A673 (cell line): ENCODE results near the gene KCNRG. TPM values are rescaled to one million over a fixed set of nuclear protein-coding genes. Genes with fewer than 3 reads are reported as not detected.

Source experiments
- BruUV-seq: library from RNA; stranded (reverse); fragments of 400-500 nt; replicated peaks from 2 replicates; lab custom pipeline; 2021; lab: Mats Ljungman, UMichigan
- CTCF ChIA-PET: fragments of 300-600 bp; sonication (Branson Sonifier 250); formaldehyde crosslinking; loops from one replicate; lab custom pipeline; 2022; ENCODE audit warnings: antibody characterized with exemption; lab: Charles Lee
- POLR2A ChIA-PET: fragments of 300-600 bp; sonication (Branson Sonifier 250); formaldehyde crosslinking; loops from one replicate; lab custom pipeline; 2022; ENCODE audit warnings: antibody characterized with exemption; ENCODE audit not compliant: low non-redundant PET; lab: Charles Lee
- DNase-seq: peaks from one replicate; pipeline ENCODE4 v3.0.0-alpha.2; 2015; ENCODE audit warnings: low spot score
- H3K27ac ChIP-seq: fragments of 200-600 bp; sonication (generic); 2 replicates; pipeline ENCODE4 v1.5.1; 2016; ENCODE audit warnings: mixed run types, low read depth, mild to moderate bottlenecking, mixed read lengths, antibody characterized with exemption, low read length; ENCODE audit not compliant: poor library complexity, severe bottlenecking
- H3K27me3 ChIP-seq: fragments of 200-600 bp; sonication (generic); replicated peaks from 2 replicates; pipeline ENCODE4 v1.6.1; 2017; ENCODE audit warnings: mixed run types, low read depth, mild to moderate bottlenecking, mixed read lengths, antibody characterized with exemption, low read length; ENCODE audit not compliant: insufficient read depth, poor library complexity
- H3K36me3 ChIP-seq: fragments of 200-600 bp; sonication (generic); 2 replicates; pipeline ENCODE4 v1.6.1; 2016; ENCODE audit warnings: mixed run types, mild to moderate bottlenecking, mixed read lengths, antibody characterized with exemption, low read length; ENCODE audit not compliant: insufficient read depth, poor library complexity, severe bottlenecking
- H3K4me1 ChIP-seq: fragments of 200-600 bp; sonication (generic); 2 replicates; pipeline ENCODE4 v1.6.1; 2017; ENCODE audit warnings: mixed run types, mild to moderate bottlenecking, mixed read lengths, antibody characterized with exemption, low read length; ENCODE audit not compliant: insufficient read depth, poor library complexity, severe bottlenecking
- H3K4me3 ChIP-seq: fragments of 200-600 bp; sonication (generic); 2 replicates; pipeline ENCODE4 v1.5.1; 2016; ENCODE audit warnings: low read depth, mixed run types, mild to moderate bottlenecking, mixed read lengths, low read length; ENCODE audit not compliant: poor library complexity, severe bottlenecking
- H3K9me3 ChIP-seq: fragments of 200-600 bp; sonication (generic); 2 replicates; pipeline ENCODE4 v1.6.1; 2016; ENCODE audit warnings: mixed run types, low read depth, mild to moderate bottlenecking, mixed read lengths, antibody characterized with exemption, low read length; ENCODE audit not compliant: poor library complexity, severe bottlenecking
- CTCF ChIP-seq: fragments of 300-800, 200-600 bp; sonication (generic); conservative IDR thresholded peaks from 2 replicates; pipeline ENCODE4 v1.5.1; 2017; ENCODE audit warnings: low read depth, mild to moderate bottlenecking, antibody characterized with exemption, low read length, moderate library complexity, mixed read lengths
- EZH2 ChIP-seq: fragments of 200-600 bp; sonication (generic); IDR thresholded peaks from 2 replicates; pipeline ENCODE4 v1.6.1; 2017; ENCODE audit warnings: borderline replicate concordance, low read depth, mild to moderate bottlenecking, mixed read lengths, antibody characterized with exemption, low read length; ENCODE audit not compliant: poor library complexity, severe bottlenecking
- intact Hi-C: fragments of 100-400 bp; cut with micrococcal nuclease; formaldehyde crosslinking; loops from one replicate; pipeline ENCODE4 v1.10.0; 2022; ENCODE audit not compliant: unreplicated experiment
- total RNA-seq: library from RNA; stranded (reverse); gene quantifications from 2 replicates; pipeline ENCODE4 v1.2.3, GENCODE V29; 2021

Gene KCNRG
- total RNA-seq, 1 experiment from 2014 or later, result 2.1 TPM

GRCh38 chr13:50015750-50016149, 506 bp downstream of the KCNRG start:
- H3K27ac ChIP-seq, result no peak overlapping the region
- ChIA-PET POLR2A (no interaction called here), CTCF (no interaction called here)

GRCh38 chr13:50016444-50016843, 1.2 kb downstream of the KCNRG start:
- H3K36me3 ChIP-seq, result peaks cover 24% of the 10 kb centered on the region
- BruUV-seq, result no TSS peak
- TF ChIP-seq EZH2 (no peak), CTCF (no peak)
- CTCF ChIA-PET, result no interaction called here
- intact Hi-C loops, result no loop called here
- POLR2A ChIA-PET, result no interaction called here
- peaks cover 6% of the 10 kb centered on the region for H3K4me1 ChIP-seq
- no peak overlapping the region for H3K4me3 ChIP-seq
- no peak for DNase-seq
- H3K9me3 ChIP-seq, result no peaks in the 10 kb centered on the region
- no peaks in the 10 kb centered on the region for H3K27me3 ChIP-seq
- H3K27ac ChIP-seq, result no peak overlapping the region

More at GRCh38 chr13:50015750-50016149, 506 bp downstream of the KCNRG start:
- Histone ChIP-seq H3K36me3 (peaks cover 27% of the 10 kb centered on the region), H3K4me1 (peaks cover 6% of the 10 kb centered on the region), H3K9me3 (no peaks in the 10 kb centered on the region), H3K27me3 (no peaks in the 10 kb centered on the region), H3K4me3 (no peak overlapping the region)
- intact Hi-C loops, result no loop called here
- DNase-seq, result no peak
- no TSS peak for BruUV-seq
- TF ChIP-seq EZH2 (no peak), CTCF (no peak)

- H3K4me3 ChIP-seq, result no peak overlapping the region
- ChIA-PET POLR2A (no interaction called here), CTCF (no interaction called here)
- H3K9me3 ChIP-seq, result no peaks in the 10 kb centered on the region
- H3K36me3 ChIP-seq, result peaks cover 12% of the 10 kb centered on the region
- BruUV-seq, result no TSS peak
- H3K27ac ChIP-seq, result no peak overlapping the region
- peaks cover 6% of the 10 kb centered on the region for H3K4me1 ChIP-seq
- no peaks in the 10 kb centered on the region for H3K27me3 ChIP-seq
- TF ChIP-seq EZH2 (no peak), CTCF (no peak)
- intact Hi-C loops, result no loop called here
- no peak for DNase-seq
Observed at GRCh38 chr13:50017819-50018218, 2.6 kb downstream of the KCNRG start.
